HEK293T (cell line): ENCODE results near the gene OPCML.

ENCODE experiments used
- CTCF ChIA-PET: fragments of 350-600 bp; formaldehyde crosslinking; extraction: SDS; loops from one replicate; lab custom pipeline; 2021; ENCODE audit warnings: antibody characterized with exemption, inconsistent platforms; lab: Yijun Ruan, JAX
- POLR2A ChIA-PET: fragments of 350-600 bp; formaldehyde crosslinking; extraction: SDS; loops from one replicate; lab custom pipeline; 2020; ENCODE audit warnings: antibody characterized with exemption, inconsistent platforms; lab: Yijun Ruan, JAX
- DNase-seq: peaks from one replicate; pipeline ENCODE4 v3.0.0; 2012; ENCODE audit warnings: mixed read lengths; ENCODE audit errors: extremely low spot score
- ARNT ChIP-seq: fragments of 450-650 bp; IDR thresholded peaks from 2 replicates; pipeline ENCODE4 v1.6.1; 2017; ENCODE audit warnings: mild to moderate bottlenecking
- BHLHE40 ChIP-seq: fragments of 450-650 bp; IDR thresholded peaks from 2 replicates; pipeline ENCODE4 v1.6.1; 2016; ENCODE audit warnings: mild to moderate bottlenecking, moderate library complexity, borderline replicate concordance
- CTBP1 ChIP-seq: fragments of 450-650 bp; IDR thresholded peaks from 2 replicates; pipeline ENCODE4 v1.6.1; 2016; ENCODE audit warnings: borderline replicate concordance
- ELF4 ChIP-seq: fragments of 450-650 bp; IDR thresholded peaks from 2 replicates; pipeline ENCODE4 v1.6.1; 2017; ENCODE audit warnings: antibody characterized with exemption
- FOXA1 ChIP-seq: fragments of 450-650 bp; IDR thresholded peaks from 2 replicates; pipeline ENCODE4 v1.6.1; 2016; ENCODE audit warnings: mild to moderate bottlenecking
- FOXK2 ChIP-seq: fragments of 450-650 bp; IDR thresholded peaks from 2 replicates; pipeline ENCODE4 v1.6.1; 2016; ENCODE audit warnings: mild to moderate bottlenecking
- FOXM1 ChIP-seq: fragments of 450-650 bp; IDR thresholded peaks from 2 replicates; pipeline ENCODE4 v1.6.1; 2017; ENCODE audit warnings: mild to moderate bottlenecking, borderline replicate concordance
- HDGF ChIP-seq: fragments of 450-650 bp; IDR thresholded peaks from 2 replicates; pipeline ENCODE4 v1.6.1; 2017; ENCODE audit warnings: antibody characterized with exemption, borderline replicate concordance
- L3MBTL2 ChIP-seq: fragments of 450-650 bp; conservative IDR thresholded peaks from 2 replicates; pipeline ENCODE4 v1.6.1; 2016; ENCODE audit warnings: mild to moderate bottlenecking
- LEF1 ChIP-seq: fragments of 450-650 bp; IDR thresholded peaks from 2 replicates; pipeline ENCODE4 v1.6.1; 2017; ENCODE audit warnings: mild to moderate bottlenecking, borderline replicate concordance
- NFRKB ChIP-seq: fragments of 450-650 bp; IDR thresholded peaks from 2 replicates; pipeline ENCODE4 v1.6.1; 2016; ENCODE audit warnings: mild to moderate bottlenecking, moderate library complexity
- SP1 ChIP-seq: fragments of 450-650 bp; IDR thresholded peaks from 2 replicates; pipeline ENCODE4 v1.6.1; 2017
- SUZ12 ChIP-seq: fragments of 450-650 bp; IDR thresholded peaks from 2 replicates; pipeline ENCODE4 v1.6.1; 2016; ENCODE audit warnings: mild to moderate bottlenecking
- TARDBP ChIP-seq: fragments of 450-650 bp; IDR thresholded peaks from 2 replicates; pipeline ENCODE4 v1.6.1; 2016
- ZNF384 ChIP-seq: fragments of 450-650 bp; IDR thresholded peaks from 2 replicates; pipeline ENCODE4 v1.6.1; 2016
- TF ChIP-seq, protein P1 (sequence below): fragments of 450-650 bp; IDR thresholded peaks from 2 replicates; pipeline ENCODE4 v1.6.1; 2016

Gene OPCML

DNA sequence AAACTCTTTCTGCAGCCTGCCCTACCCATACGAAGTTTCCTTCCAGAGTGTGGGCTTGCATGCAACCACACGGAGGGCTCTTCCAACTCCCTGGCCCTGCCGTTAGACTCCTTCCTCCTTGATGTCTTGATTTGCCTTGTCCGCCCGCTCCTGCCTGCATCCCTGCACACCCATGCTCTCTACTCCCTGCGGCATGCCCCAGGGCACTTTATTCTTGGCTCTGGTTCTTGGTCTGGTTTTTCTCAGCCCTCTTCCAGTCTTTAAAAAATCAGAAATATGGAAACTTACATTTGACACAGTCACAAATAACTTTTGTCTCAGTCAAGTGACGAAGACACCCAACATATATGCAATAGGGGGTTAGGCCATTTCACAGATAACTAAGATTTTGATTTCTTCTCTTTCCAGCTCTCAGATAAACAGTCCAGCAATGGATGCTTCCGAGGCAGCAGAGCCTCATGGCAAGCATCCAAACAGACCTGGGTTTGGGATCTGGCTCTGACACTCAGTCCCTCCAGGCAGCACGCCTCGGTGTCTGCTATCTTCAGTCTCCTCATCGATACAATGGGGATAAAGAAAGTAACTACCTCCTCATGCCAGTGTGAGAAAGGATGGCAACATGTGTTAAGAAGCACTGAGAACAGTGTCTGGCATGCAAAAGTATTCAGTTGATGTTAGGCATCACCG is 15.7 kb upstream of the OPCML start:
- no peak for TF ChIP-seq TARDBP
- TF ChIP-seq SUZ12: no peak
- no peak for TF ChIP-seq ZNF384
- POLR2A ChIA-PET: no interaction called here
- CTCF ChIA-PET: no interaction called here

DNA sequence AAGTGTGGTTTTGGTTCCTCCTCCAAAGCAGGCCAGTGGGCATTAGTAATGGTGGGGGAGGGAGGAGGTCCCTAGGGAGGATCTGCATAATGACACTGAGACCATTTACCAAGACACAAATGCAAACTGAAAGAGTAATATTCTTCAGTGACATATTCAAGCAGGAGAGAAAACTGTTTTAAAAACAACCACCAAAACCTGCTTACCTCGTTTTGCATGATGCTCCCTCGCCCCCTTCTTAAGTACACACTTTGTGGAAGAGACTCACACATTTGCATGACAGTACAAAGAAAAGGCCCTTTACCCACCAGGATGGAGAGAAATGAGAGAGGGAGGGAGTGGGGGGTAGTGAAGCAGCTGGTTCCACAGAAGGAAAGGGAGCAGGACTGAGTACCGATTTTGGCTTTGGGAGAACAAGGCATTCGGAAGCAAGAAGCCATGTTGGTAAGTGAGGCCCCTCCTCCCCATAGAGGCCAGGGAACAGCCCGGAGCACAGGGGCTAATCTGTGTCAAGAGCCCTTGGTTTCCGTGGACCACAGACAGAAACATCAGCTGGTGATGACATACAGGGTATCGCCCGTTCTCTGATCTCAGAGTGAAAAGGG is 13.0 kb upstream of the OPCML start:
- TF ChIP-seq ARNT (no peak), NFRKB (no peak), TARDBP (no peak), BHLHE40 (no peak), ZNF384 (no peak), FOXM1 (no peak), SP1 (no peak)
- CTCF ChIA-PET: no interaction called here
- no peak for DNase-seq
- POLR2A ChIA-PET: no interaction called here

More for the DNA sequence above, 15.7 kb upstream of the OPCML start:
- no peak for DNase-seq

DNA sequence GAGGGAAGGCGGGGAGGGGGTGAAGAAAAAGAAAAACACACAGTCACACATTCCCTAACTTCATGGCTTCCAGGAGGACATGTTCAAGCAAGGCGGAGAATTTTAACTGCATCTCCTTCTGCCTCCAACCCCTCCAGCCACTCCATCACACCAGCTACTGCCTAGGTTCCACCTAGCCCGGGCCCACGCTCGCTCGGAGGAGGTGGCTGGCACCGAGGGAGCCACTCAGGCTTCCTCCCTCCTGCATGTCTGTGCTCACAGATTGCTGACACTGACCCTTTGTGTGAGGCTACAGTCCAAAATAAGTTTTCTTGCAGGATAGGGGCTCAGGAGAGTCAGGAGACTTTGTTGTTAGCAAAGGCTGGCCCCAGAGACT is 9.4 kb upstream of the OPCML start:
- no peak for TF ChIP-seq SUZ12
- TF ChIP-seq CTBP1: no peak
- no peak for TF ChIP-seq L3MBTL2
- no peak for TF ChIP-seq FOXA1
- no peak for TF ChIP-seq HDGF
- TF ChIP-seq TARDBP: no peak
- no peak for TF ChIP-seq LEF1
- no peak for TF ChIP-seq SP1
- no peak for TF ChIP-seq BHLHE40
- CTCF ChIA-PET: no interaction called here
- no peak for DNase-seq
- POLR2A ChIA-PET: no interaction called here

GRCh38 chr11:133541021-133541719 is 8.9 kb upstream of the OPCML start:
- ChIA-PET CTCF (no interaction called here), POLR2A (no interaction called here)
- DNase-seq: no peak
- TF ChIP-seq, protein P1, sequence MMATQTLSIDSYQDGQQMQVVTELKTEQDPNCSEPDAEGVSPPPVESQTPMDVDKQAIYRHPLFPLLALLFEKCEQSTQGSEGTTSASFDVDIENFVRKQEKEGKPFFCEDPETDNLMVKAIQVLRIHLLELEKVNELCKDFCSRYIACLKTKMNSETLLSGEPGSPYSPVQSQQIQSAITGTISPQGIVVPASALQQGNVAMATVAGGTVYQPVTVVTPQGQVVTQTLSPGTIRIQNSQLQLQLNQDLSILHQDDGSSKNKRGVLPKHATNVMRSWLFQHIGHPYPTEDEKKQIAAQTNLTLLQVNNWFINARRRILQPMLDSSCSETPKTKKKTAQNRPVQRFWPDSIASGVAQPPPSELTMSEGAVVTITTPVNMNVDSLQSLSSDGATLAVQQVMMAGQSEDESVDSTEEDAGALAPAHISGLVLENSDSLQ: no peak
- TF ChIP-seq NFRKB: no peak
- TF ChIP-seq ZNF384: no peak
- no peak for TF ChIP-seq SUZ12
- TF ChIP-seq L3MBTL2: no peak
- no peak for TF ChIP-seq CTBP1
- TF ChIP-seq TARDBP: no peak
- no peak for TF ChIP-seq ARNT
- TF ChIP-seq SP1: no peak
- no peak for TF ChIP-seq FOXK2
- no peak for TF ChIP-seq BHLHE40
- no peak for TF ChIP-seq ELF4
- no peak for TF ChIP-seq FOXM1
- TF ChIP-seq LEF1: no peak
- TF ChIP-seq HDGF: no peak
- TF ChIP-seq FOXA1: no peak

DNA sequence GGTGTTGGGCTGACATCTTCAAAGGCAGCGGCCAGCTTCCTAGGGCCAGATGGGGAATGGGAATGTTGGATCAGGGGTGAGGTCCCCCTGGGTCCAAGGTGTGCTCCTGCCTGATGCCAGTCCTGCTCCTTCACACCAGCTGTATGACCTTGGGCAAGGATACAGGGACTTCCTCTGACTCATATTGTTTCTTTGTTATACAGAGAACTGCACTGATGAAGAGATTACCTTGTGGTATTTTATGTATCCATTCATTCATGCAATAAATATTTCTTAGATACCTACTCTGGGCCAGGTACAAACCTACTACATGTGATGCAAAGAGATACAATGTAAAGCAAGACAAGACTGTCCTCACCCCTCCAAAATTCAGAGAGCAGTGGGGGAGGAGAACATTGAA is 3.9 kb upstream of the OPCML start:
- ChIA-PET CTCF (no interaction called here), POLR2A (no interaction called here)
- no peak for DNase-seq
- TF ChIP-seq SP1: no peak
- no peak for TF ChIP-seq FOXK2
- no peak for TF ChIP-seq L3MBTL2
- TF ChIP-seq TARDBP: no peak
- no peak for TF ChIP-seq CTBP1
- TF ChIP-seq FOXA1: no peak

GRCh38 chr11:133533205-133533604 is 904 bp upstream of the OPCML start:
- ChIA-PET CTCF (no interaction called here), POLR2A (no interaction called here)
- DNase-seq: no peak
- no peak for TF ChIP-seq BHLHE40
- no peak for TF ChIP-seq ZNF384
- TF ChIP-seq SP1: no peak
- no peak for TF ChIP-seq L3MBTL2
- no peak for TF ChIP-seq ELF4
- no peak for TF ChIP-seq SUZ12
- TF ChIP-seq ARNT: no peak
- TF ChIP-seq HDGF: no peak
- TF ChIP-seq NFRKB: no peak

DNA sequence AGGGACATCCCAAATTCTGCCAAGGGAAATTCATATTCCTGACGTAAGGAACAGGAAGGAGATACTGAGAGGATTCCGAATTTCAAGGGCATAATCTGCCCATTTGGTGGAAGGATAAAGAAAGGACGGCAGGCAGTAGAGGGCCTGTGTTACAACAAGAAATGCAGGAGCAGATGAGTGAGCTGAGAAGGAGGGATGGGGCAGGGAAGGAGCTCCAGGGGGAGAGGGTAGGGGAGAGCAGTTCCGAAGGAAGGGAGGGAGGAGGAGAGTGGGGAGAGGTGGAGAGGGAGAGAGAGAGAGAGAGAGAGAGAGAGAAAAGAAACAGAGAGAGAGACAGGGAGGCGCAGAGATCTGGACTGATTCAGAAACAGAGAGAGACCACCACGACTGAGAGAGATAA is 843 bp downstream of the OPCML start:
- no peak for TF ChIP-seq FOXM1
- no peak for TF ChIP-seq SP1
- TF ChIP-seq SUZ12: no peak
- TF ChIP-seq HDGF: no peak
- TF ChIP-seq BHLHE40: no peak
- no peak for TF ChIP-seq NFRKB
- TF ChIP-seq CTBP1: no peak
- TF ChIP-seq FOXK2: no peak
- TF ChIP-seq ARNT: no peak
- TF ChIP-seq ZNF384: no peak
- TF ChIP-seq ELF4: no peak
- TF ChIP-seq FOXA1: no peak
- no peak for TF ChIP-seq LEF1
- CTCF ChIA-PET: no interaction called here
- DNase-seq: no peak
- POLR2A ChIA-PET: no interaction called here
